ENCODE measurements around the gene RAB12.

The RAB12 gene

DNA sequence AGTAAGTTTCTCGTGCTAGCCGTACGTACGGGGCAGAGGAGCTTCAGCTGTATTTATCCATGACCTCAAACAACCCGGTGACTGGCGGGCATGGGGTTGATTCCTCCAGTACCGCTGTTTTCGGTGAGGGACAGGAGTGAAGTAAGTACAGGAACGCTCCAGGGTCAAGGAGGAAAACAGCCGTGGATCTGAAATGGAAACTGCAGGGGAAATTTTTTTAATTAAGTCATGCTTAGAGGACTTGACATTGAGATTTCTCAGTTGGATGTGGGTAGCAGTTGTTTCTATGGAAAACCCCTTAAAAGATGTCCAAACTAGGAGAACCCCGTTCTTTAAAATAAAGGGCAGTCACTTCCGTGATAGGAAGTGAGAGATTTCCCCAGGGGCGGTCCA, 1.2 kb downstream of the RAB12 start (continued):
- TF ChIP-seq ZC3H10 (CRISPR knock-in tag; IDR thresholded peaks at IDR 0.05) (no peak), ZFP30 (CRISPR knock-in tag; IDR thresholded peaks at IDR 0.05) (no peak), GLIS3 (CRISPR knock-in tag; IDR thresholded peaks at IDR 0.05) (no peak)
- TF ChIP-seq, protein P1, sequence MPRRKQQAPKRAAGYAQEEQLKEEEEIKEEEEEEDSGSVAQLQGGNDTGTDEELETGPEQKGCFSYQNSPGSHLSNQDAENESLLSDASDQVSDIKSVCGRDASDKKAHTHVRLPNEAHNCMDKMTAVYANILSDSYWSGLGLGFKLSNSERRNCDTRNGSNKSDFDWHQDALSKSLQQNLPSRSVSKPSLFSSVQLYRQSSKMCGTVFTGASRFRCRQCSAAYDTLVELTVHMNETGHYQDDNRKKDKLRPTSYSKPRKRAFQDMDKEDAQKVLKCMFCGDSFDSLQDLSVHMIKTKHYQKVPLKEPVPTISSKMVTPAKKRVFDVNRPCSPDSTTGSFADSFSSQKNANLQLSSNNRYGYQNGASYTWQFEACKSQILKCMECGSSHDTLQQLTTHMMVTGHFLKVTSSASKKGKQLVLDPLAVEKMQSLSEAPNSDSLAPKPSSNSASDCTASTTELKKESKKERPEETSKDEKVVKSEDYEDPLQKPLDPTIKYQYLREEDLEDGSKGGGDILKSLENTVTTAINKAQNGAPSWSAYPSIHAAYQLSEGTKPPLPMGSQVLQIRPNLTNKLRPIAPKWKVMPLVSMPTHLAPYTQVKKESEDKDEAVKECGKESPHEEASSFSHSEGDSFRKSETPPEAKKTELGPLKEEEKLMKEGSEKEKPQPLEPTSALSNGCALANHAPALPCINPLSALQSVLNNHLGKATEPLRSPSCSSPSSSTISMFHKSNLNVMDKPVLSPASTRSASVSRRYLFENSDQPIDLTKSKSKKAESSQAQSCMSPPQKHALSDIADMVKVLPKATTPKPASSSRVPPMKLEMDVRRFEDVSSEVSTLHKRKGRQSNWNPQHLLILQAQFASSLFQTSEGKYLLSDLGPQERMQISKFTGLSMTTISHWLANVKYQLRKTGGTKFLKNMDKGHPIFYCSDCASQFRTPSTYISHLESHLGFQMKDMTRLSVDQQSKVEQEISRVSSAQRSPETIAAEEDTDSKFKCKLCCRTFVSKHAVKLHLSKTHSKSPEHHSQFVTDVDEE (CRISPR knock-in tag; IDR thresholded peaks at IDR 0.05) = no peak

DNA sequence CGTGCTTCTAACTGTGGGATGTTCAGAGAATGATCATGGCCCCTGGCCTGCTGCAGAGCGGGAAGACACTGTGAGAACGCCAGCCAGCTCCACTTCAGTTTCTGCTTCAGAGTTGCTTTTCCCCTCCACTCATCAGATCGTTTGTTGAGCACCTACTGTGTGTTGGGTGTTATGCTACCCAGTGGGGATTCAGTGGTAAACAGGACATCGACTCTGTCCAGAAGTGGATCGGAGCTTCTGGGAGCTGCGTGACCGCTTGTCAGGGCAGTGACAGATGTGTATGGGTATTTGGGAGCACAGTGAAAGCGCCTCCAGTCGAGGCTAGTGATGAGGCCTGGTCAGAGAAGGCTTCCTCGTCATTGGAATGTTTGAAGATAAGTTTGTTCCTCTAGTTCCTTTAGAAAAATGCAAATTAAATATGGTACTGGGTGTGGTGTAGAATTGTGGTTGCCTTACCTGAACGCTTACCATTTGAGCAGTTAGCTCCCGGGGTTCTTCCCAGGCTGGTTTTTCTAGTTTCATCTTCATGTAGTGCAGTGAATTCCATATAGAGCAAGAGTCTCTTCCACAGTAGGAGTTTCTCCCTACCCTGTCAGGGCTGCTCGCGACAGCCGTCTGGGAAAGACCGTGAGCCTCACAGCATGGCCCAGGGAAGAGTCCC, 2.8 kb downstream of the RAB12 start:
- no peak for ATAC-seq
- TF ChIP-seq ARNTL (CRISPR knock-in tag; IDR thresholded peaks at IDR 0.05; ENCODE audit: borderline replicate concordance, low read depth) = no peak
- no peak for TF ChIP-seq SNAI2 (CRISPR knock-in tag; IDR thresholded peaks at IDR 0.05)
- no peak for TF ChIP-seq ESRRG (CRISPR knock-in tag; IDR thresholded peaks at IDR 0.05)

DNA sequence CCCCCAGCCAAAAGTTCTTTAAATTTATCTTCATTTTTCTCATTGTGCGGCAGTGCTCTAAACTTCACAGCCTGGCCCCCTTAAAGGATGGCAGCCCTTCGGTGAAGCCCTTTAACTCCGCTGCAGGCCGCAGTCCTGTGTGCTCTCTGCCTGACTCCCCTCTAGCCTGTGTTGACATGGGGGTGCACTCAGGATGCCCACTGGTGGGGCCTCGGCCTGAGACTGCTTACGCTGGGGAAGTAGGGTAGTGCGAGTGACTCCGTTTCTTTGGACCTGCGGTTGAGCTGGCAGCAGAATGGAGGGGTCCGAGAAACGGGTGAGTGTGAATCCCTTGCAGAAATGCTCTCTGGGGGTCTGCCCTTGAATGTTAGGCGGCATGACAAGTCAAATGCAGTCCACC, 5.6 kb downstream of the RAB12 start:
- TF ChIP-seq ZNF70 (CRISPR knock-in tag; IDR thresholded peaks at IDR 0.05) (no peak), RARB (CRISPR knock-in tag; IDR thresholded peaks at IDR 0.05) (no peak), TOX (CRISPR knock-in tag; IDR thresholded peaks at IDR 0.05; ENCODE audit: borderline replicate concordance) (no peak), CSDC2 (CRISPR knock-in tag; IDR thresholded peaks at IDR 0.05) (no peak), BACH2 (CRISPR knock-in tag; IDR thresholded peaks at IDR 0.05; ENCODE audit: borderline replicate concordance) (no peak)
- TF ChIP-seq, protein P2, sequence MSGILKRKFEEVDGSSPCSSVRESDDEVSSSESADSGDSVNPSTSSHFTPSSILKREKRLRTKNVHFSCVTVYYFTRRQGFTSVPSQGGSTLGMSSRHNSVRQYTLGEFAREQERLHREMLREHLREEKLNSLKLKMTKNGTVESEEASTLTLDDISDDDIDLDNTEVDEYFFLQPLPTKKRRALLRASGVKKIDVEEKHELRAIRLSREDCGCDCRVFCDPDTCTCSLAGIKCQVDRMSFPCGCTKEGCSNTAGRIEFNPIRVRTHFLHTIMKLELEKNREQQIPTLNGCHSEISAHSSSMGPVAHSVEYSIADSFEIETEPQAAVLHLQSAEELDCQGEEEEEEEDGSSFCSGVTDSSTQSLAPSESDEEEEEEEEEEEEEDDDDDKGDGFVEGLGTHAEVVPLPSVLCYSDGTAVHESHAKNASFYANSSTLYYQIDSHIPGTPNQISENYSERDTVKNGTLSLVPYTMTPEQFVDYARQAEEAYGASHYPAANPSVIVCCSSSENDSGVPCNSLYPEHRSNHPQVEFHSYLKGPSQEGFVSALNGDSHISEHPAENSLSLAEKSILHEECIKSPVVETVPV (CRISPR knock-in tag; IDR thresholded peaks at IDR 0.05) = no peak
- ATAC-seq = peak; percentile 13; the same call in 2 of the 3 replicates

DNA sequence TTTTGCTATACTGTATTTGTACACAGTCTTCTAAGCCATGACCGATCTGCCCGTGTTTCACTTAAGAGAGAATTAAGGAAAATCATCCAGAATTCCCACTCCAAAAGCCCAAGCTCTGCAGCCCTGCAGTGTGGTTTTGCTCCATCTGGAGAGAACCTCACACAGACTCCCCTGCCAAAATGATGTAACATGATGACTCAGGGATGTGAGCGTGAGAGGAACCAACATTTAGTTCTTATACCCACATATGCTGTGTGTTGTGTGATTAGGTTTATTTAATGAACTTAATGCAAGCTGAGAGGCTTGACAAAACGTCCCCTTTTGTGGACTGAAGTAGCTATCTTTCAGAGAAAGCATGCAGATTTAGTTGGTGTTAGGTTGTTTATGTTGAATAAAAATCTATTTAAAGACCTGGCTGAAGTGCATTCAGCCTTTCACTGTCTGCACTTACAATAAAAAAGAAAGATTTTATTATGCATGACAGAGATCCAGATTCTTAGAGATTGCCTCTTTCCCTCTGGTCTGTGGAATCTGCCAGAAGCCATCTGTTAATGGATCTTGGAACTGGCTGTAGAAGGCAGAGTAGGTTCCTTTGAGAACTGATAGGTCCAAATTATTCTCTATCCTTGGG, 6.3 kb downstream of the RAB12 start:
- peak; percentile 94 for ATAC-seq
- TF ChIP-seq RARB (CRISPR knock-in tag; IDR thresholded peaks at IDR 0.05) (no peak), ZC3H10 (CRISPR knock-in tag; IDR thresholded peaks at IDR 0.05) (no peak), TCF4 (CRISPR knock-in tag; IDR thresholded peaks at IDR 0.05; ENCODE audit: borderline replicate concordance) (no peak; the same call in 1 of the 2 replicates), ZFP3 (CRISPR knock-in tag; IDR thresholded peaks at IDR 0.05) (no peak), ARNTL (CRISPR knock-in tag; IDR thresholded peaks at IDR 0.05; ENCODE audit: borderline replicate concordance, low read depth) (no peak), PPARA (CRISPR knock-in tag; IDR thresholded peaks at IDR 0.05; ENCODE audit: borderline replicate concordance) (no peak), ISL1 (CRISPR knock-in tag; IDR thresholded peaks at IDR 0.05) (0 out of 2 replicates have a peak, but pooled peaks have one; percentile 54), ZNF8 (CRISPR knock-in tag; IDR thresholded peaks at IDR 0.05) (no peak)

DNA sequence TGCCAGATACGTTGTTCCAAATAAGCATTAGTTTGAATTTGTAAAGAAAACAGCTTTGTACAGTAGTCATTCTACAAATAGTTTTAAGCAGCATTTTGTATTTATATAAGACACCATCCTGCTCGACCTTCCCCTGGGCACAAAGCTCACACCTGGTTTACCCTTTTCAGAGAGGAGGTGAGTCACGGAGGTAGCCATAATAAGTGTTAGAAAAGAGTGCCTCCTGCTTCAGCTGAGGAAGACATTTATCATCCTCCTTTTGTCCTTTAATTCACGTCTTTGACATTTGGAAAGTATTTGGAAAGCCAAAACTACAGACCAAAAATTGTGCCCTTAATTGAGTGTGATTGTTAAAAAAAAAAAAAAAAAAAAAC, 6.8 kb downstream of the RAB12 start:
- ATAC-seq = peak; percentile 16
- TF ChIP-seq GLIS3 (CRISPR knock-in tag; IDR thresholded peaks at IDR 0.05) = no peak
- TF ChIP-seq, protein P3, sequence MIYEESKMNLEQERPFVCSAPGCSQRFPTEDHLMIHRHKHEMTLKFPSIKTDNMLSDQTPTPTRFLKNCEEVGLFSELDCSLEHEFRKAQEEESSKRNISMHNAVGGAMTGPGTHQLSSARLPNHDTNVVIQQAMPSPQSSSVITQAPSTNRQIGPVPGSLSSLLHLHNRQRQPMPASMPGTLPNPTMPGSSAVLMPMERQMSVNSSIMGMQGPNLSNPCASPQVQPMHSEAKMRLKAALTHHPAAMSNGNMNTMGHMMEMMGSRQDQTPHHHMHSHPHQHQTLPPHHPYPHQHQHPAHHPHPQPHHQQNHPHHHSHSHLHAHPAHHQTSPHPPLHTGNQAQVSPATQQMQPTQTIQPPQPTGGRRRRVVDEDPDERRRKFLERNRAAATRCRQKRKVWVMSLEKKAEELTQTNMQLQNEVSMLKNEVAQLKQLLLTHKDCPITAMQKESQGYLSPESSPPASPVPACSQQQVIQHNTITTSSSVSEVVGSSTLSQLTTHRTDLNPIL (CRISPR knock-in tag; IDR thresholded peaks at IDR 0.05; ENCODE audit: low read depth) = no peak
- TF ChIP-seq, protein P1 (CRISPR knock-in tag; IDR thresholded peaks at IDR 0.05) = no peak
- TF ChIP-seq, protein P2 (CRISPR knock-in tag; IDR thresholded peaks at IDR 0.05) = no peak
- TF ChIP-seq TOX (CRISPR knock-in tag; IDR thresholded peaks at IDR 0.05; ENCODE audit: borderline replicate concordance) = no peak
- no peak for TF ChIP-seq ISL1 (CRISPR knock-in tag; IDR thresholded peaks at IDR 0.05)
- TF ChIP-seq, protein P4, sequence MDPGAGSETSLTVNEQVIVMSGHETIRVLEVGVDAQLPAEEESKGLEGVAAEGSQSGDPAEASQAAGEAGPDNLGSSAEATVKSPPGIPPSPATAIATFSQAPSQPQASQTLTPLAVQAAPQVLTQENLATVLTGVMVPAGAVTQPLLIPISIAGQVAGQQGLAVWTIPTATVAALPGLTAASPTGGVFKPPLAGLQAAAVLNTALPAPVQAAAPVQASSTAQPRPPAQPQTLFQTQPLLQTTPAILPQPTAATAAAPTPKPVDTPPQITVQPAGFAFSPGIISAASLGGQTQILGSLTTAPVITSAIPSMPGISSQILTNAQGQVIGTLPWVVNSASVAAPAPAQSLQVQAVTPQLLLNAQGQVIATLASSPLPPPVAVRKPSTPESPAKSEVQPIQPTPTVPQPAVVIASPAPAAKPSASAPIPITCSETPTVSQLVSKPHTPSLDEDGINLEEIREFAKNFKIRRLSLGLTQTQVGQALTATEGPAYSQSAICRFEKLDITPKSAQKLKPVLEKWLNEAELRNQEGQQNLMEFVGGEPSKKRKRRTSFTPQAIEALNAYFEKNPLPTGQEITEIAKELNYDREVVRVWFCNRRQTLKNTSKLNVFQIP (CRISPR knock-in tag; IDR thresholded peaks at IDR 0.05; ENCODE audit: borderline replicate concordance, low read depth) = no peak
- TF ChIP-seq ZC3H10 (CRISPR knock-in tag; IDR thresholded peaks at IDR 0.05) = no peak
- TF ChIP-seq ZNF70 (CRISPR knock-in tag; IDR thresholded peaks at IDR 0.05) = no peak
- TF ChIP-seq ZFP30 (CRISPR knock-in tag; IDR thresholded peaks at IDR 0.05) = no peak
- no peak for TF ChIP-seq PPARA (CRISPR knock-in tag; IDR thresholded peaks at IDR 0.05; ENCODE audit: borderline replicate concordance)
- TF ChIP-seq SNAI2 (CRISPR knock-in tag; IDR thresholded peaks at IDR 0.05) = no peak
- TF ChIP-seq RARB (CRISPR knock-in tag; IDR thresholded peaks at IDR 0.05) = no peak
- no peak for TF ChIP-seq ESRRG (CRISPR knock-in tag; IDR thresholded peaks at IDR 0.05)

All from SK-N-SH treated with all-trans-retinoic acid at 6 μM for 48 hours (cell line).